NB4 (cell line): ENCODE measurements around the gene SCAF4.

ENCODE experiments used
- MYC ChIP-seq: IDR thresholded peaks from 2 replicates; pipeline ENCODE4 v1.6.1; 2011; ENCODE audit warnings: low read depth, low read length
- POLR2A ChIP-seq: IDR thresholded peaks from 2 replicates; pipeline ENCODE4 v1.6.1; 2011; ENCODE audit warnings: mild to moderate bottlenecking; ENCODE audit not compliant: insufficient read length; ENCODE audit errors: extremely low read depth
- TF ChIP-seq, protein P1 (sequence below): IDR thresholded peaks from one replicate; pipeline ENCODE4 v1.5.1; 2012; ENCODE audit warnings: low read depth, low read length
- TF ChIP-seq, protein P2 (sequence below): IDR thresholded peaks from 2 replicates; pipeline ENCODE4 v1.6.1; 2011; ENCODE audit warnings: low read depth, low read length

DNA sequence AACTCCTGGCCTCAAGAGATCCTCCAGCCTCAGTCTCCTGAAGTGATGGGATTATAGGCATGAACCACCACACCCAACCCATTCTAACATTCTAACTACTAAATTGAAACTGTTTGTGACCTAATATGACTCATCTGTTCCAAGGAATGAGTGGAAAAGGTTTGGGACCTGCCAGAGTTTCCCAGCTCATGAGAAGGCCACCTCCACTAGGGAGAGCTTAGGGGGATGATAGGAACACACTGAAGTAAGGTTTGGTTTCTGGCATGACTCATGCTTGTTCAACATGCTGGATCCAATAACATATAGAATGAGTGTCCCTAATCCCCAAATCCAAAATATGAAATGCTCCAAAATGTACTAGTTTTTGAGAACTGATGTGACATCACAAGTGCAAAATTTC lies 18.9 kb upstream of the SCAF4 start:
- TF ChIP-seq, protein P1, sequence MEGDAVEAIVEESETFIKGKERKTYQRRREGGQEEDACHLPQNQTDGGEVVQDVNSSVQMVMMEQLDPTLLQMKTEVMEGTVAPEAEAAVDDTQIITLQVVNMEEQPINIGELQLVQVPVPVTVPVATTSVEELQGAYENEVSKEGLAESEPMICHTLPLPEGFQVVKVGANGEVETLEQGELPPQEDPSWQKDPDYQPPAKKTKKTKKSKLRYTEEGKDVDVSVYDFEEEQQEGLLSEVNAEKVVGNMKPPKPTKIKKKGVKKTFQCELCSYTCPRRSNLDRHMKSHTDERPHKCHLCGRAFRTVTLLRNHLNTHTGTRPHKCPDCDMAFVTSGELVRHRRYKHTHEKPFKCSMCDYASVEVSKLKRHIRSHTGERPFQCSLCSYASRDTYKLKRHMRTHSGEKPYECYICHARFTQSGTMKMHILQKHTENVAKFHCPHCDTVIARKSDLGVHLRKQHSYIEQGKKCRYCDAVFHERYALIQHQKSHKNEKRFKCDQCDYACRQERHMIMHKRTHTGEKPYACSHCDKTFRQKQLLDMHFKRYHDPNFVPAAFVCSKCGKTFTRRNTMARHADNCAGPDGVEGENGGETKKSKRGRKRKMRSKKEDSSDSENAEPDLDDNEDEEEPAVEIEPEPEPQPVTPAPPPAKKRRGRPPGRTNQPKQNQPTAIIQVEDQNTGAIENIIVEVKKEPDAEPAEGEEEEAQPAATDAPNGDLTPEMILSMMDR, result no peak
- TF ChIP-seq MYC (no peak), POLR2A (no peak)
- TF ChIP-seq, protein P2, sequence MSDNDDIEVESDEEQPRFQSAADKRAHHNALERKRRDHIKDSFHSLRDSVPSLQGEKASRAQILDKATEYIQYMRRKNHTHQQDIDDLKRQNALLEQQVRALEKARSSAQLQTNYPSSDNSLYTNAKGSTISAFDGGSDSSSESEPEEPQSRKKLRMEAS, result no peak
